RWPE2 (cell line): ENCODE measurements around the gene SLC31A2.

Experiments used
- ATAC-seq: fragments of 200-7000 bp; cut with Tn5 transposase; 3 replicates; pipeline ENCODE4 v1.9.1; 2021; ENCODE audit warnings: low read depth
- DNase-seq: peaks from one replicate; pipeline ENCODE4 v3.0.0-alpha.2; 2020; ENCODE audit warnings: low spot score
- H3K27ac ChIP-seq: fragments of 450-650 bp; 2 replicates; pipeline ENCODE4 v1.5.1; 2017; ENCODE audit warnings: mild to moderate bottlenecking; ENCODE audit not compliant: poor library complexity, severe bottlenecking
- H3K27me3 ChIP-seq: fragments of 250-450 bp; sonication (Bioruptor Pico); 2 replicates; pipeline ENCODE4 v1.5.1; 2021; ENCODE audit warnings: mild to moderate bottlenecking, moderate library complexity; ENCODE audit not compliant: insufficient read depth, poor library complexity, severe bottlenecking
- H3K36me3 ChIP-seq: fragments of 250-450 bp; sonication (Bioruptor Pico); 2 replicates; pipeline ENCODE4 v1.5.1; 2020; ENCODE audit warnings: low read depth, mild to moderate bottlenecking, moderate library complexity
- H3K4me1 ChIP-seq: fragments of 250-450 bp; sonication (Bioruptor Pico); 2 replicates; pipeline ENCODE4 v1.5.1; 2021; ENCODE audit warnings: mild to moderate bottlenecking, moderate library complexity; ENCODE audit not compliant: insufficient read depth, poor library complexity, severe bottlenecking
- H3K4me3 ChIP-seq: fragments of 250-450 bp; sonication (Bioruptor Pico); 2 replicates; pipeline ENCODE4 v1.5.1; 2021; ENCODE audit warnings: mild to moderate bottlenecking, moderate library complexity; ENCODE audit not compliant: severe bottlenecking
- H3K9me3 ChIP-seq: fragments of 250-450 bp; sonication (Bioruptor Pico); 2 replicates; pipeline ENCODE4 v1.5.1; 2021; ENCODE audit warnings: mild to moderate bottlenecking, moderate library complexity; ENCODE audit not compliant: severe bottlenecking
- TF ChIP-seq, protein P1 (sequence below): fragments of 450-650 bp; IDR thresholded peaks from one replicate; pipeline ENCODE4 v1.5.1; 2017; ENCODE audit warnings: mild to moderate bottlenecking, moderate library complexity; ENCODE audit not compliant: poor library complexity, severe bottlenecking

SLC31A2 gene

DNA sequence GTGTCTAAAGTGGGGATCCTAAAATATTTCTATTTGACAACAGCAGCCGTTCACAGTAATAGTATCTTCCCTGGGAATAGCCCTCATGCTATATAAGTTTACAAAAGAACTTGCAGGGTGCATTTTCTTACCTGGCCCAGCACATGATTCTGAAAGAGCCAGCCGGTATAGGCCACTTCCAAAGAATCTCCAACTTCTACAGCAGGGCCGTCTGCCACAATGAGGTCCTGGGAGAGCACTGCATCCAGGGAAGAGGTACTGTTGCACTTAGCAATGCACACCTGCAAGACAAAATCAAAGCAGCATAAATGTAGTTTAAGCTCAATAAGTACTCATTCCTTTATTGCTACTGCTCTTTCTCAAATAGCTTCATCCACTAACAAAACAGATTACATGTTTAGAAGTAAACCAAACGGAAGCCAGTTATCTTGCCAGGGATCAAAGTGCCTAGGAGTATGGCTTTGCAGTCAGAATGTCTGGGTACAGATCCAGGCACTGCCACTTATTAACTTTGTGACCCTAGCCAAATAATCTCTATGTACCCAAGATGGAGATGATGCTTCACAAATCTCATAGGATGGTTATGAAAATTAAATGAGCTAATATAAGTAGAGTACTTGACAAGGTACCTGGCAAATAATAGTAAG is 49.0 kb downstream of the SLC31A2 start:
- no peak for ATAC-seq
- TF ChIP-seq, protein P1, sequence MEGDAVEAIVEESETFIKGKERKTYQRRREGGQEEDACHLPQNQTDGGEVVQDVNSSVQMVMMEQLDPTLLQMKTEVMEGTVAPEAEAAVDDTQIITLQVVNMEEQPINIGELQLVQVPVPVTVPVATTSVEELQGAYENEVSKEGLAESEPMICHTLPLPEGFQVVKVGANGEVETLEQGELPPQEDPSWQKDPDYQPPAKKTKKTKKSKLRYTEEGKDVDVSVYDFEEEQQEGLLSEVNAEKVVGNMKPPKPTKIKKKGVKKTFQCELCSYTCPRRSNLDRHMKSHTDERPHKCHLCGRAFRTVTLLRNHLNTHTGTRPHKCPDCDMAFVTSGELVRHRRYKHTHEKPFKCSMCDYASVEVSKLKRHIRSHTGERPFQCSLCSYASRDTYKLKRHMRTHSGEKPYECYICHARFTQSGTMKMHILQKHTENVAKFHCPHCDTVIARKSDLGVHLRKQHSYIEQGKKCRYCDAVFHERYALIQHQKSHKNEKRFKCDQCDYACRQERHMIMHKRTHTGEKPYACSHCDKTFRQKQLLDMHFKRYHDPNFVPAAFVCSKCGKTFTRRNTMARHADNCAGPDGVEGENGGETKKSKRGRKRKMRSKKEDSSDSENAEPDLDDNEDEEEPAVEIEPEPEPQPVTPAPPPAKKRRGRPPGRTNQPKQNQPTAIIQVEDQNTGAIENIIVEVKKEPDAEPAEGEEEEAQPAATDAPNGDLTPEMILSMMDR: no peak
- Histone ChIP-seq H3K36me3 (peaks cover 91% of the 10 kb centered on the region), H3K4me3 (no peak overlapping the region), H3K27ac (no peak overlapping the region), H3K4me1 (no peaks in the 10 kb centered on the region), H3K9me3 (no peaks in the 10 kb centered on the region), H3K27me3 (no peaks in the 10 kb centered on the region)
- DNase-seq: no peak

DNA sequence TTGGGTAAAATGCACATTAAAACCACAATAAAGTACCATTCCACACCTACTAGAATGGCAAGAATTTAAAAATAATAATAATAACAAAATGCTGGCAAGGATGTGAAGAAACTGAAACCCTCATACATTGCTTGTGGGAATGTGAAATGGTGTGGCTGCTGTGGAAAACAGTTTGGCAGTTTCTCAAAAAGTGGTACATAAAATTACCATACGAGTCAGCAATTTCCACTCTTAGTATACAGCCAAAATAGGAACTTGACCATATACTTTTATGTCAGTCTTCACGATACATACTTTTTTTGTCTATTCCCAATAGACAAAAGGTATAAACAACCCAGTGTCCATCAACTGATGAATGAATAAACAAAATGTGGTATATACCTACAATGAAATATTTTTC is 54.6 kb downstream of the SLC31A2 start:
- no peak for ATAC-seq
- H3K4me1 ChIP-seq: no peaks in the 10 kb centered on the region
- H3K27ac ChIP-seq: no peak overlapping the region
- H3K36me3 ChIP-seq: peaks cover 77% of the 10 kb centered on the region
- H3K9me3 ChIP-seq: no peaks in the 10 kb centered on the region
- H3K4me3 ChIP-seq: no peak overlapping the region
- TF ChIP-seq, protein P1: no peak
- H3K27me3 ChIP-seq: no peaks in the 10 kb centered on the region
- DNase-seq: no peak

DNA sequence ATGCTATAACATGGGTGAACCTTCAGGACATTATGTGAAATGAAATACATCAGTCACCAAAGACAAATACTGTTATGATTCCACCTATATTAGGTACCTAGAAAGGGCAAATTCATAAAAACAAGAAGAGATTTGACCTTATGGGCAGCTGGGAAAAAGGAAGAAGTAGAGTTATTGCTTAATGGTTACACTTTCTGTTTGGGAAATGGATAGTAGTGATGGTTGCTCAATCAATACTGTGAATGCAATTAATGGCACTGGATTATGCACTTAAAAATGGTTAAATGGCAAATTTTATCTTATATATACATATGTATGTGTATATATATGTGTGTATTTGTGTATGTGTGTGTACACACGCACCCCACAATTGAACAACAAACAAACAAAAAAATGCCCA is 55.1 kb downstream of the SLC31A2 start:
- Histone ChIP-seq H3K4me1 (no peaks in the 10 kb centered on the region), H3K9me3 (no peaks in the 10 kb centered on the region), H3K27me3 (no peaks in the 10 kb centered on the region), H3K27ac (no peak overlapping the region), H3K36me3 (peaks cover 78% of the 10 kb centered on the region), H3K4me3 (no peak overlapping the region)
- no peak for ATAC-seq
- DNase-seq: no peak
- TF ChIP-seq, protein P1: no peak

DNA sequence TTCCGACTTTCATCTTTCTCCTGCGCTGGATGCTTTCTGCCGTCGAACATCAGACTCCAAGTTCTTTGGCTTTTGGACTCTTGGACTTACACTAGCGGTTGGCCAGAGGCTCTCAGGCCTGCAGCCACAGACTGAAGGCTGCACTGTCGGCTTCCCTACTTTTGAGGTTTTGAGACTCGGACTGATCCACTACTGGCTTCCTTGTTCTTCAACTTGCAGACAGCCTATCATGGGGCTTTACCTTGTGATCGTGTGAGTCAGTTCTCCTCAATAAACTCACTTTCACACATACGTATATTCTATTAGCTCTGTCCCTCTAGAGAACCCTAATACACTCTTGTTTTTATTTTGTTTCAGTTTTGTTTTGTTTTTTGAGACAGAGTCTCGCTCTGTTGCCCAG is 60.0 kb downstream of the SLC31A2 start:
- Histone ChIP-seq H3K4me1 (peaks cover 4% of the 10 kb centered on the region), H3K4me3 (no peak overlapping the region), H3K9me3 (no peaks in the 10 kb centered on the region), H3K36me3 (peaks cover 36% of the 10 kb centered on the region), H3K27me3 (no peaks in the 10 kb centered on the region), H3K27ac (no peak overlapping the region)
- DNase-seq: no peak
- TF ChIP-seq, protein P1: no peak
- no peak for ATAC-seq
